Measurements from ENCODE around the gene OGA. TPM values are rescaled to one million over a fixed set of nuclear protein-coding genes. Genes with fewer than 3 reads are reported as not detected.
A peak's percentile ranks its signal among the peaks of the same experiment; 100 is the strongest.

Gene OGA
- total and polyA plus RNA-seq, 9 of the 15 experiments (the other 6 are each of a cell fraction or from before 2014, with no cell fraction given): 13.5 to 73.5 (median 59.5) TPM

GRCh38 chr10:101830322-101831168 lies 12.3 kb upstream of the OGA start (continued):
- TF ChIP-seq HES1 (IDR thresholded peaks at IDR 0.05; ENCODE audit: low read depth) (peak; percentile 41; the same call in 1 of the 2 replicates), BRD9 (IDR thresholded peaks at IDR 0.05; ENCODE audit: low read depth, partially characterized antibody) (no peak), KDM5B (IDR thresholded peaks at IDR 0.05; ENCODE audit: insufficient replicate concordance, low read depth, low read length) (no peak), THAP7 (CRISPR knock-in tag; IDR thresholded peaks at IDR 0.05) (no peak), ZNF518B (CRISPR knock-in tag; IDR thresholded peaks at IDR 0.05) (no peak), BCL6 (CRISPR knock-in tag; IDR thresholded peaks at IDR 0.05) (no peak), ARID1B (IDR thresholded peaks at IDR 0.05) (peak; percentile 61; the same call in 1 of the 2 replicates), ZNF785 (CRISPR knock-in tag; IDR thresholded peaks at IDR 0.05) (no peak), SIRT6 (IDR thresholded peaks at IDR 0.05; ENCODE audit: low read depth, low read length) (no peak), MAX (CRISPR knock-in tag; IDR thresholded peaks at IDR 0.05) (peak; percentile 96), ZNF165 (CRISPR knock-in tag; IDR thresholded peaks at IDR 0.05; ENCODE audit: borderline replicate concordance) (no peak), SFPQ (IDR thresholded peaks at IDR 0.05; ENCODE audit: low read depth, low read length) (no peak), SNIP1 (IDR thresholded peaks at IDR 0.05; ENCODE audit: low read depth) (no peak; the same call in 1 of the 2 replicates), RAD21 (CRISPR knock-in tag; conservative IDR thresholded peaks at IDR 0.05 in 1 of 2, IDR thresholded peaks at IDR 0.05 in 1 of 2) (no peak), ELK1 (CRISPR knock-in tag; IDR thresholded peaks at IDR 0.05) (no peak)

Data from K562 (cell line).